Panc1 (cell line): Measurements from ENCODE around the gene GNAO1.

ENCODE experiments used
- CTCF ChIP-seq: fragments of 450-650 bp; IDR thresholded peaks from 2 replicates; pipeline ENCODE4 v1.5.1; 2017; ENCODE audit warnings: mild to moderate bottlenecking
- POLR2AphosphoS5 ChIP-seq: IDR thresholded peaks from 2 replicates; pipeline ENCODE4 v1.6.1; 2012; ENCODE audit warnings: mild to moderate bottlenecking, low read depth, low read length, moderate library complexity
- REST ChIP-seq, 2 experiments: IDR thresholded peaks; 2 replicates each; pipeline ENCODE4 v1.6.1; 2011 to 2012; ENCODE audit warnings: low read depth in 2 of 2, control low read depth in 1 of 2, low read length in 1 of 2, mild to moderate bottlenecking in 1 of 2, moderate library complexity in 1 of 2; ENCODE audit not compliant: insufficient read depth in 1 of 2
- SIN3A ChIP-seq: IDR thresholded peaks from 2 replicates; pipeline ENCODE4 v1.6.1; 2012; ENCODE audit warnings: low read depth, mild to moderate bottlenecking, low read length, moderate library complexity, borderline replicate concordance; ENCODE audit not compliant: insufficient read depth
- TCF7L2 ChIP-seq: IDR thresholded peaks from 2 replicates; pipeline ENCODE4 v1.6.1; 2011; ENCODE audit warnings: mild to moderate bottlenecking, low read depth, low read length, inconsistent platforms

- TF ChIP-seq CTCF (no peak), REST (IDR thresholded peaks at IDR 0.05; ENCODE audit: insufficient read depth in 1 of 2, low read depth in 2 of 2, low read length in 1 of 2) (no peak), POLR2AphosphoS5 (no peak), SIN3A (no peak), TCF7L2 (no peak)
These were observed 175.7 kb downstream of the GNAO1 start for GRCh38 chr16:56366945-56367344.
